Spleen (tissue), 7 donors: Measurements from ENCODE around the gene NT5DC3.

Experiments used
- POLR2A ChIP-seq, 3 donors: fragments of 450-650 bp; IDR thresholded peaks; one replicate each; pipeline ENCODE4 v1.5.1; 2017; ENCODE audit warnings: antibody characterized with exemption in 3 of 3, mild to moderate bottlenecking in 1 of 3
- TF ChIP-seq, protein P1 (sequence below), 11 experiments: fragments of 200-600 bp in 7 of 11; fragments of 450-650 bp in 4 of 11; sonication (generic) in 4 of 11; IDR thresholded peaks in 8 of 11; conservative IDR thresholded peaks in 3 of 11; 1 replicate in 7 of 11; 2 replicates in 4 of 11; pipeline versions ENCODE4 v1.4.0 to v1.8.0; 2016 to 2021; ENCODE audit warnings: antibody characterized with exemption in 11 of 11, inconsistent platforms in 4 of 11, mild to moderate bottlenecking in 1 of 11
- donor health status: DM: no; HTN: no; CAD: no; lungs with moderate emphysema.
- donor health status: DM: no; HTN: no; CAD: no.
- donor health status: DM: no; HTN: no; CAD: no.

DNA sequence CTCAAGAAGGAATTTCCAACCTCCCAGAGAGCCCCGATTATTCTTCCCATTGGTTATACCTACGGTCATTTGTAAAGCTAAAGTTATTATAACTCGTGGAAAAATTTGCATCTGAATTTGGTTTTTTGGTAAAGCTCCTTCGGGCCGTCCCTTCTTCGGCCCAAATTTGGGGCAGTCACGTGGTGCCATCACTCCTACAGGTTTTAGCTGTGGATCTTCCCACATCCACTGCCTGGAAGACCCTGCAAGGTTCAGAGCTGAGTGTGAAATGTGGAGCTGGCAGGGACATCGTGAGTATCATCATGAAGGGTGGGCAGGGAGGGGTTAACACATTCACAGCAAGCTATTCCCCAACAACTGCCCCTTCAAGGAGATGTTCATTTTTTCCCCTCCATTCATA is 105.7 kb downstream of the NT5DC3 start:
- TF ChIP-seq, protein P1, sequence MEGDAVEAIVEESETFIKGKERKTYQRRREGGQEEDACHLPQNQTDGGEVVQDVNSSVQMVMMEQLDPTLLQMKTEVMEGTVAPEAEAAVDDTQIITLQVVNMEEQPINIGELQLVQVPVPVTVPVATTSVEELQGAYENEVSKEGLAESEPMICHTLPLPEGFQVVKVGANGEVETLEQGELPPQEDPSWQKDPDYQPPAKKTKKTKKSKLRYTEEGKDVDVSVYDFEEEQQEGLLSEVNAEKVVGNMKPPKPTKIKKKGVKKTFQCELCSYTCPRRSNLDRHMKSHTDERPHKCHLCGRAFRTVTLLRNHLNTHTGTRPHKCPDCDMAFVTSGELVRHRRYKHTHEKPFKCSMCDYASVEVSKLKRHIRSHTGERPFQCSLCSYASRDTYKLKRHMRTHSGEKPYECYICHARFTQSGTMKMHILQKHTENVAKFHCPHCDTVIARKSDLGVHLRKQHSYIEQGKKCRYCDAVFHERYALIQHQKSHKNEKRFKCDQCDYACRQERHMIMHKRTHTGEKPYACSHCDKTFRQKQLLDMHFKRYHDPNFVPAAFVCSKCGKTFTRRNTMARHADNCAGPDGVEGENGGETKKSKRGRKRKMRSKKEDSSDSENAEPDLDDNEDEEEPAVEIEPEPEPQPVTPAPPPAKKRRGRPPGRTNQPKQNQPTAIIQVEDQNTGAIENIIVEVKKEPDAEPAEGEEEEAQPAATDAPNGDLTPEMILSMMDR (IDR thresholded peaks at IDR 0.05 in 8 of 11, conservative IDR thresholded peaks at IDR 0.05 in 3 of 11): no peak
- no peak for TF ChIP-seq POLR2A (IDR thresholded peaks at IDR 0.05)
